HepG2 (cell line): Measurements from ENCODE around the gene REEP3. TPM values are rescaled to one million over a fixed set of nuclear protein-coding genes. Genes with fewer than 3 reads are reported as not detected.

Source experiments
- ATAC-seq: fragments of 200-7000 bp; cut with Tn5 transposase; 3 replicates; pipeline ENCODE4 v1.9.1; 2020; ENCODE audit warnings: mild to moderate bottlenecking, moderate library complexity
- BruUV-seq: library from RNA; stranded (reverse); fragments of 400-500 nt; replicated peaks from 2 replicates; lab custom pipeline; 2021; lab: Mats Ljungman, UMichigan
- CTCF ChIA-PET: fragments of 300-600 bp; formaldehyde crosslinking; extraction: SDS; loops from one replicate; lab custom pipeline; 2021; ENCODE audit warnings: low total read pairs, inconsistent platforms, low intra/inter-chr PET ratio; lab: Yijun Ruan, JAX
- POLR2A ChIA-PET: fragments of 350-600 bp; sonication (Branson Sonifier 250); formaldehyde crosslinking; loops from one replicate; lab custom pipeline; 2020; ENCODE audit warnings: antibody characterized with exemption, inconsistent platforms; lab: Yijun Ruan, JAX
- DNase-seq: peaks from one replicate; pipeline ENCODE4 v3.0.0-alpha.2; 2015; ENCODE audit warnings: low spot score
- FAIRE-seq: peaks from 3 replicates; lab custom pipeline; 2011; peaks lifted over from hg19 to GRCh38; lab: Jason Lieb, UNC
- H2AFZ ChIP-seq: one replicate; pipeline ENCODE4 v1.6.1; 2011; ENCODE audit warnings: low read length, inconsistent platforms
- H3K27ac ChIP-seq: fragments of 300-600 bp; 3 replicates; pipeline ENCODE4 v1.8.0; 2011; ENCODE audit warnings: mixed run types, mild to moderate bottlenecking, mixed read lengths, low read length, inconsistent platforms; ENCODE audit not compliant: insufficient read depth; ENCODE audit errors: extremely low read length
- H3K27me3 ChIP-seq, 2 experiments: fragments of 200-600 bp in 1 of 2; 2 replicates in 1 of 2; 3 replicates in 1 of 2; pipeline versions ENCODE4 v1.6.0 to v1.8.0; 2011; ENCODE audit warnings: low read length in 2 of 2, mild to moderate bottlenecking in 2 of 2, moderate library complexity in 2 of 2, inconsistent platforms in 1 of 2; ENCODE audit not compliant: insufficient read depth in 2 of 2, control insufficient read depth in 1 of 2
- H3K36me3 ChIP-seq, 2 experiments: fragments of 200-600 bp in 1 of 2; replicated peaks in 1 of 2; 2 replicates in 1 of 2; 3 replicates in 1 of 2; pipeline versions ENCODE4 v1.5.1 to v1.8.0; 2011; ENCODE audit warnings: low read length in 2 of 2, inconsistent platforms in 1 of 2; ENCODE audit not compliant: insufficient read depth in 2 of 2, control insufficient read depth in 1 of 2
- H3K4me1 ChIP-seq: 2 replicates; pipeline ENCODE4 v1.5.1; 2012; ENCODE audit warnings: low read length, inconsistent platforms; ENCODE audit not compliant: insufficient read depth
- H3K4me2 ChIP-seq: 2 replicates; pipeline ENCODE4 v1.6.0; 2011; ENCODE audit warnings: low read depth, low read length, inconsistent platforms
- H3K4me3 ChIP-seq, 3 experiments: fragments of 200-600 bp in 1 of 3; sonication (generic), shearing (Covaris generic) in 1 of 3; replicated peaks in 1 of 3; 2 replicates each; pipeline ENCODE4 v1.5.1; 2011 to 2016; ENCODE audit warnings: low read length in 3 of 3, inconsistent platforms in 2 of 3, low read depth in 2 of 3, mild to moderate bottlenecking in 2 of 3, control low read depth in 1 of 3, mixed read lengths in 1 of 3; ENCODE audit not compliant: insufficient read depth in 1 of 3
- H3K79me2 ChIP-seq: one replicate; pipeline ENCODE4 v1.6.1; 2011; ENCODE audit warnings: low read length, inconsistent platforms; ENCODE audit not compliant: insufficient read depth
- H3K9ac ChIP-seq: 2 replicates; pipeline ENCODE4 v1.6.0; 2011; ENCODE audit warnings: mild to moderate bottlenecking, low read depth, low read length, inconsistent platforms; ENCODE audit not compliant: insufficient read depth
- H3K9me3 ChIP-seq: 2 replicates; pipeline ENCODE4 v1.5.1; 2012; ENCODE audit warnings: mild to moderate bottlenecking, low read length
- H4K20me1 ChIP-seq: 2 replicates; pipeline ENCODE4 v1.6.0; 2011; ENCODE audit warnings: inconsistent platforms, mild to moderate bottlenecking, low read length, moderate library complexity; ENCODE audit not compliant: insufficient read depth
- DNMT1 ChIP-seq: sonication (generic); formaldehyde crosslinking; IDR thresholded peaks from 2 replicates; pipeline ENCODE4 v1.5.1; 2020; ENCODE audit warnings: mild to moderate bottlenecking, missing genetic modification reagents
- MAZ ChIP-seq, 2 experiments: sonication (generic) in 1 of 2; formaldehyde crosslinking in 1 of 2; IDR thresholded peaks; 2 replicates each; pipeline versions ENCODE4 v1.5.0 to v1.6.1; 2012 to 2020; ENCODE audit warnings: low read depth in 2 of 2, mild to moderate bottlenecking in 2 of 2, borderline replicate concordance in 1 of 2, improper control_type of control experiment in 1 of 2, low read length in 1 of 2, missing genetic modification reagents in 1 of 2, moderate library complexity in 1 of 2
- NAIF1 ChIP-seq: sonication (generic); formaldehyde crosslinking; IDR thresholded peaks from 2 replicates; pipeline ENCODE4 v1.5.0; 2020; ENCODE audit warnings: mild to moderate bottlenecking, missing genetic modification reagents, borderline replicate concordance
- PLRG1 ChIP-seq: fragments of 450-650 bp; conservative IDR thresholded peaks from 2 replicates; pipeline ENCODE4 v1.6.1; 2016
- U2AF1 ChIP-seq: fragments of 200-400 bp; formaldehyde crosslinking; optimal IDR thresholded peaks from 2 replicates; pipeline ENCODE3; 2017; ENCODE audit warnings: mild to moderate bottlenecking, low read depth, low read length
- ZNF296 ChIP-seq: sonication (generic); formaldehyde crosslinking; conservative IDR thresholded peaks from 2 replicates; pipeline ENCODE4 v1.5.0; 2020; ENCODE audit warnings: mild to moderate bottlenecking, missing genetic modification reagents
- ZNF616 ChIP-seq: sonication (generic); formaldehyde crosslinking; IDR thresholded peaks from 2 replicates; pipeline ENCODE4 v1.5.0; 2020; ENCODE audit warnings: low read depth, mild to moderate bottlenecking, missing genetic modification reagents
- WGBS: methylation state at CpG from one replicate; pipeline ENCODE4 v1.1.6; 2017; ENCODE audit warnings: low lambda C conversion rate; 5-methylcytosine and 5-hydroxymethylcytosine counted together
- in situ Hi-C: cut with HindIII; loops from 2 replicates; pipeline ENCODE4 v1.10.0; 2017; ENCODE audit warnings: low pct_unique_long_range_greater_than_20kb; ENCODE audit not compliant: extremely low pct_ligation_motif_present
- intact Hi-C: fragments of 100-400 bp; cut with micrococcal nuclease; formaldehyde crosslinking; loops from one replicate; pipeline ENCODE4 v1.10.0; 2022; ENCODE audit not compliant: unreplicated experiment
- polyA plus RNA-seq, 8 experiments: library from polyadenylated mRNA; depleted of rRNA in 3 of 8; stranded (reverse) in 7 of 8; unstranded in 1 of 8; fragments of >200 nt; fragmentation: Illumina TruSeq in 4 of 8; extraction: Trizol in 4 of 8; gene quantifications; 2 replicates each; pipeline versions ENCODE4 v1.2.1 to v1.2.3, GENCODE V29; 2011 to 2016; ENCODE audit warnings: low read depth in 4 of 8, missing spikeins in 1 of 8, mixed read lengths in 1 of 8; ENCODE audit not compliant: insufficient read depth in 1 of 8
- total RNA-seq, 5 experiments: library from RNA; depleted of rRNA; stranded (reverse); fragments of >200 nt; fragmentation: Illumina TruSeq; extraction: Trizol; gene quantifications; 2 replicates each; pipeline ENCODE4 v1.2.3, GENCODE V29; 2016; ENCODE audit warnings: low read depth in 1 of 5
- TF ChIP-seq, protein P1 (sequence below): sonication (generic); formaldehyde crosslinking; IDR thresholded peaks from 2 replicates; pipeline ENCODE4 v1.5.0; 2020; ENCODE audit warnings: mild to moderate bottlenecking, missing genetic modification reagents, borderline replicate concordance
- TF ChIP-seq, protein P2 (sequence below): sonication (generic); formaldehyde crosslinking; IDR thresholded peaks from 2 replicates; pipeline ENCODE4 v1.9.0; 2022; ENCODE audit warnings: missing genetic modification reagents, mild to moderate bottlenecking, borderline replicate concordance
- TF ChIP-seq, protein P3 (sequence below): sonication (generic); formaldehyde crosslinking; IDR thresholded peaks from 2 replicates; pipeline ENCODE4 v1.4.0; 2020; ENCODE audit warnings: missing genetic modification reagents

Gene REEP3
- total and polyA plus RNA-seq, 2 of the 13 experiments (the other 11 are each of a cell fraction or from before 2014, with no cell fraction given): 7.1 to 31.4 TPM

DNA sequence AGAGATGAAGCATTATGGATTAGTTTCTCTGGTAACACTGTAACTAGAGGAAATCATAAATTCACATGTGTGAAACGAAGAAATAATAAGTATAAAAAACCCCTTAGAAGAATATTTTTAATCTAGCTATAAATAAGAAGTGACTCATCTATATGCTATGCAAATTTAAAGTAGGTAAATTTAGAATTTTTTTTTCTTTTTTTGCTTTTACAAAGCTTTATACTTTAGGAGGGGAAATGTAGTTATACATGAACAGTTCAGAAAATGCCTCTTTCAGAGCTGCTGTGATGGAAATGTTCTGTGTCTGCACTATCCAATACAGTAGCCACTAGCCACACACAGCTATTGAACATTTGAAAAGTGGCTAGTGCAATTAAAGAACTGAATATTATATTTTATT lies 87.3 kb downstream of the REEP3 start (continued):
- TF ChIP-seq, protein P1, sequence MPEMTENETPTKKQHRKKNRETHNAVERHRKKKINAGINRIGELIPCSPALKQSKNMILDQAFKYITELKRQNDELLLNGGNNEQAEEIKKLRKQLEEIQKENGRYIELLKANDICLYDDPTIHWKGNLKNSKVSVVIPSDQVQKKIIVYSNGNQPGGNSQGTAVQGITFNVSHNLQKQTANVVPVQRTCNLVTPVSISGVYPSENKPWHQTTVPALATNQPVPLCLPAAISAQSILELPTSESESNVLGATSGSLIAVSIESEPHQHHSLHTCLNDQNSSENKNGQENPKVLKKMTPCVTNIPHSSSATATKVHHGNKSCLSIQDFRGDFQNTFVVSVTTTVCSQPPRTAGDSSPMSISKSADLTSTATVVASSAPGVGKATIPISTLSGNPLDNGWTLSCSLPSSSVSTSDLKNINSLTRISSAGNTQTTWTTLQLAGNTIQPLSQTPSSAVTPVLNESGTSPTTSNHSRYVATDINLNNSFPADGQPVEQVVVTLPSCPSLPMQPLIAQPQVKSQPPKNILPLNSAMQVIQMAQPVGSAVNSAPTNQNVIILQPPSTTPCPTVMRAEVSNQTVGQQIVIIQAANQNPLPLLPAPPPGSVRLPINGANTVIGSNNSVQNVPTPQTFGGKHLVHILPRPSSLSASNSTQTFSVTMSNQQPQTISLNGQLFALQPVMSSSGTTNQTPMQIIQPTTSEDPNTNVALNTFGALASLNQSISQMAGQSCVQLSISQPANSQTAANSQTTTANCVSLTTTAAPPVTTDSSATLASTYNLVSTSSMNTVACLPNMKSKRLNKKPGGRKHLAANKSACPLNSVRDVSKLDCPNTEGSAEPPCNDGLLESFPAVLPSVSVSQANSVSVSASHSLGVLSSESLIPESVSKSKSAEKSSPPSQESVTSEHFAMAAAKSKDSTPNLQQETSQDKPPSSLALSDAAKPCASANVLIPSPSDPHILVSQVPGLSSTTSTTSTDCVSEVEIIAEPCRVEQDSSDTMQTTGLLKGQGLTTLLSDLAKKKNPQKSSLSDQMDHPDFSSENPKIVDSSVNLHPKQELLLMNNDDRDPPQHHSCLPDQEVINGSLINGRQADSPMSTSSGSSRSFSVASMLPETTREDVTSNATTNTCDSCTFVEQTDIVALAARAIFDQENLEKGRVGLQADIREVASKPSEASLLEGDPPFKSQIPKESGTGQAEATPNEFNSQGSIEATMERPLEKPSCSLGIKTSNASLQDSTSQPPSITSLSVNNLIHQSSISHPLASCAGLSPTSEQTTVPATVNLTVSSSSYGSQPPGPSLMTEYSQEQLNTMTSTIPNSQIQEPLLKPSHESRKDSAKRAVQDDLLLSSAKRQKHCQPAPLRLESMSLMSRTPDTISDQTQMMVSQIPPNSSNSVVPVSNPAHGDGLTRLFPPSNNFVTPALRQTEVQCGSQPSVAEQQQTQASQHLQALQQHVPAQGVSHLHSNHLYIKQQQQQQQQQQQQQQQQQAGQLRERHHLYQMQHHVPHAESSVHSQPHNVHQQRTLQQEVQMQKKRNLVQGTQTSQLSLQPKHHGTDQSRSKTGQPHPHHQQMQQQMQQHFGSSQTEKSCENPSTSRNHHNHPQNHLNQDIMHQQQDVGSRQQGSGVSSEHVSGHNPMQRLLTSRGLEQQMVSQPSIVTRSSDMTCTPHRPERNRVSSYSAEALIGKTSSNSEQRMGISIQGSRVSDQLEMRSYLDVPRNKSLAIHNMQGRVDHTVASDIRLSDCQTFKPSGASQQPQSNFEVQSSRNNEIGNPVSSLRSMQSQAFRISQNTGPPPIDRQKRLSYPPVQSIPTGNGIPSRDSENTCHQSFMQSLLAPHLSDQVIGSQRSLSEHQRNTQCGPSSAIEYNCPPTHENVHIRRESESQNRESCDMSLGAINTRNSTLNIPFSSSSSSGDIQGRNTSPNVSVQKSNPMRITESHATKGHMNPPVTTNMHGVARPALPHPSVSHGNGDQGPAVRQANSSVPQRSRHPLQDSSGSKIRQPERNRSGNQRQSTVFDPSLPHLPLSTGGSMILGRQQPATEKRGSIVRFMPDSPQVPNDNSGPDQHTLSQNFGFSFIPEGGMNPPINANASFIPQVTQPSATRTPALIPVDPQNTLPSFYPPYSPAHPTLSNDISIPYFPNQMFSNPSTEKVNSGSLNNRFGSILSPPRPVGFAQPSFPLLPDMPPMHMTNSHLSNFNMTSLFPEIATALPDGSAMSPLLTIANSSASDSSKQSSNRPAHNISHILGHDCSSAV (CRISPR knock-in tag): no peak

DNA sequence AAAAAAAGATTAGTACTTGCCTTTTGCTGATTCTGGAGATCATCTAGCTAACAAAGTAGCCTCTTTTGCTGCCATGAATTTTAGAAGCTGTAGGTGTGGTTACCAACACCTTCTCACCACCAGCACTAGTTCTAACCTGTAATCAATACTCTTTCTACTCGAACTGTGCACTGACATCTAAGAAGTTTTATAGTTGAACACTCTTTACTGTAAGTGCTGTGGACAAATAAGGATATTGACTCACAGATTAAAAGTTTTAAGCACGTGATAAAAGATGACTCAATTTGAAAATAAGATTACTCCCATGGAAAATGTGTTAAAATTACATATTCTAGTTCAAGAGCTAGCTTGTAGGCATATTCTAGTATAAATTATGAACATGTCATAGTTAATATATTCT lies 89.9 kb downstream of the REEP3 start:
- ChIA-PET CTCF (no interaction called here), POLR2A (no interaction called here)
- Histone ChIP-seq H3K4me2 (no peak overlapping the region), H3K27me3 (no peaks in the 10 kb centered on the region), H2AFZ (no peak overlapping the region), H3K4me3 (no peak overlapping the region), H4K20me1 (no peaks in the 10 kb centered on the region), H3K9me3 (no peaks in the 10 kb centered on the region), H3K27ac (no peak overlapping the region), H3K4me1 (no peaks in the 10 kb centered on the region), H3K9ac (no peak overlapping the region), H3K36me3 (peaks cover 0 to 1% of the 10 kb centered on the region in 2 experiments; a peak in 3 of 5 replicates), H3K79me2 (no peaks in the 10 kb centered on the region)
- in situ Hi-C loops (no loop called here), intact Hi-C loops (no loop called here)
- 96% methylated on average over 2 of the region's 2 CpGs for WGBS
- FAIRE-seq (no peak), DNase-seq (no peak), ATAC-seq (no peak)
- BruUV-seq: no TSS peak
- TF ChIP-seq ZNF616 (CRISPR knock-in tag): no peak
- TF ChIP-seq, protein P2, sequence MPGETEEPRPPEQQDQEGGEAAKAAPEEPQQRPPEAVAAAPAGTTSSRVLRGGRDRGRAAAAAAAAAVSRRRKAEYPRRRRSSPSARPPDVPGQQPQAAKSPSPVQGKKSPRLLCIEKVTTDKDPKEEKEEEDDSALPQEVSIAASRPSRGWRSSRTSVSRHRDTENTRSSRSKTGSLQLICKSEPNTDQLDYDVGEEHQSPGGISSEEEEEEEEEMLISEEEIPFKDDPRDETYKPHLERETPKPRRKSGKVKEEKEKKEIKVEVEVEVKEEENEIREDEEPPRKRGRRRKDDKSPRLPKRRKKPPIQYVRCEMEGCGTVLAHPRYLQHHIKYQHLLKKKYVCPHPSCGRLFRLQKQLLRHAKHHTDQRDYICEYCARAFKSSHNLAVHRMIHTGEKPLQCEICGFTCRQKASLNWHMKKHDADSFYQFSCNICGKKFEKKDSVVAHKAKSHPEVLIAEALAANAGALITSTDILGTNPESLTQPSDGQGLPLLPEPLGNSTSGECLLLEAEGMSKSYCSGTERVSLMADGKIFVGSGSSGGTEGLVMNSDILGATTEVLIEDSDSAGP (CRISPR knock-in tag): no peak
- TF ChIP-seq U2AF1: no peak
- TF ChIP-seq MAZ (IDR thresholded peaks at IDR 0.05; ENCODE audit: borderline replicate concordance, low read depth, low read length): no peak
- no peak for TF ChIP-seq MAZ (CRISPR knock-in tag; IDR thresholded peaks at IDR 0.05; ENCODE audit: low read depth)
- TF ChIP-seq DNMT1 (CRISPR knock-in tag): no peak
- TF ChIP-seq, protein P3, sequence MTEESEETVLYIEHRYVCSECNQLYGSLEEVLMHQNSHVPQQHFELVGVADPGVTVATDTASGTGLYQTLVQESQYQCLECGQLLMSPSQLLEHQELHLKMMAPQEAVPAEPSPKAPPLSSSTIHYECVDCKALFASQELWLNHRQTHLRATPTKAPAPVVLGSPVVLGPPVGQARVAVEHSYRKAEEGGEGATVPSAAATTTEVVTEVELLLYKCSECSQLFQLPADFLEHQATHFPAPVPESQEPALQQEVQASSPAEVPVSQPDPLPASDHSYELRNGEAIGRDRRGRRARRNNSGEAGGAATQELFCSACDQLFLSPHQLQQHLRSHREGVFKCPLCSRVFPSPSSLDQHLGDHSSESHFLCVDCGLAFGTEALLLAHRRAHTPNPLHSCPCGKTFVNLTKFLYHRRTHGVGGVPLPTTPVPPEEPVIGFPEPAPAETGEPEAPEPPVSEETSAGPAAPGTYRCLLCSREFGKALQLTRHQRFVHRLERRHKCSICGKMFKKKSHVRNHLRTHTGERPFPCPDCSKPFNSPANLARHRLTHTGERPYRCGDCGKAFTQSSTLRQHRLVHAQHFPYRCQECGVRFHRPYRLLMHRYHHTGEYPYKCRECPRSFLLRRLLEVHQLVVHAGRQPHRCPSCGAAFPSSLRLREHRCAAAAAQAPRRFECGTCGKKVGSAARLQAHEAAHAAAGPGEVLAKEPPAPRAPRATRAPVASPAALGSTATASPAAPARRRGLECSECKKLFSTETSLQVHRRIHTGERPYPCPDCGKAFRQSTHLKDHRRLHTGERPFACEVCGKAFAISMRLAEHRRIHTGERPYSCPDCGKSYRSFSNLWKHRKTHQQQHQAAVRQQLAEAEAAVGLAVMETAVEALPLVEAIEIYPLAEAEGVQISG (CRISPR knock-in tag): no peak
- no peak for TF ChIP-seq NAIF1 (CRISPR knock-in tag)
- TF ChIP-seq PLRG1: no peak
- no peak for TF ChIP-seq ZNF296 (CRISPR knock-in tag)
